Measurements from ENCODE around the gene CCT8. TPM values are rescaled to one million over a fixed set of nuclear protein-coding genes. Genes with fewer than 3 reads are reported as not detected.

Gene CCT8
- total and polyA plus RNA-seq, 2 experiments from 2014 or later = 304 to 329 TPM

DNA sequence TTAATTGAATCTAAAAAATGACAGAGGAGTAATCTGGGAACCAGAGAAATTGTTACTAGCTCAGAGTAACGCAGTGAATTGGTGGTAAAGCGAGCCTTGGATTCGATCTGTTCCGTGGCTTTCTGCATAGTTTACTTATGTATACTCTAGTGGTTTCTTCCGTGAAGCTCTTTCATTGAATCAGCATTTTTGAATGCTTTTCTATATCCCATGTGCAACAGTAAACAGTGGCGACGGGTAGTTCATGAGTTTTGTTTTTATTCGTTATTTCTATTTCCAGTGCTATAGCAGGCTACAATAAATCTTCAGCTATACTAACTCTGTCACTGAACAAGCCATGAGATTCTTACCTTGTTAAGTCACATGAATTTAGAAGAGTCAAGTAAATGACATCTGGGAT is 42.5 kb upstream of the CCT8 start:
- no peak overlapping the region for H3K27ac Mint-ChIP-seq
- TF ChIP-seq ETS1 (IDR thresholded peaks at IDR 0.05) (no peak), POLR2AphosphoS5 (IDR thresholded peaks at IDR 0.05; ENCODE audit: low read depth) (no peak), ZNF114 (CRISPR knock-in tag; IDR thresholded peaks at IDR 0.05) (no peak), CREB1 (CRISPR knock-in tag; IDR thresholded peaks at IDR 0.05; ENCODE audit: low read depth) (no peak), EZH2 (IDR thresholded peaks at IDR 0.05; ENCODE audit: low read depth, unreplicated experiment) (no peak), EZH2phosphoT487 (IDR thresholded peaks at IDR 0.05; ENCODE audit: unreplicated experiment) (no peak), STAT1 (IDR thresholded peaks at IDR 0.05; ENCODE audit: unreplicated experiment) (no peak), NANOG (IDR thresholded peaks at IDR 0.05; ENCODE audit: borderline replicate concordance) (no peak), REST (IDR thresholded peaks at IDR 0.05; ENCODE audit: unreplicated experiment) (no peak), ZNF462 (CRISPR knock-in tag; IDR thresholded peaks at IDR 0.05) (no peak), ZNF331 (CRISPR knock-in tag; IDR thresholded peaks at IDR 0.05; ENCODE audit: low read depth) (no peak), JUNB (IDR thresholded peaks at IDR 0.05; ENCODE audit: unreplicated experiment) (no peak)
- TF ChIP-seq, protein P1, sequence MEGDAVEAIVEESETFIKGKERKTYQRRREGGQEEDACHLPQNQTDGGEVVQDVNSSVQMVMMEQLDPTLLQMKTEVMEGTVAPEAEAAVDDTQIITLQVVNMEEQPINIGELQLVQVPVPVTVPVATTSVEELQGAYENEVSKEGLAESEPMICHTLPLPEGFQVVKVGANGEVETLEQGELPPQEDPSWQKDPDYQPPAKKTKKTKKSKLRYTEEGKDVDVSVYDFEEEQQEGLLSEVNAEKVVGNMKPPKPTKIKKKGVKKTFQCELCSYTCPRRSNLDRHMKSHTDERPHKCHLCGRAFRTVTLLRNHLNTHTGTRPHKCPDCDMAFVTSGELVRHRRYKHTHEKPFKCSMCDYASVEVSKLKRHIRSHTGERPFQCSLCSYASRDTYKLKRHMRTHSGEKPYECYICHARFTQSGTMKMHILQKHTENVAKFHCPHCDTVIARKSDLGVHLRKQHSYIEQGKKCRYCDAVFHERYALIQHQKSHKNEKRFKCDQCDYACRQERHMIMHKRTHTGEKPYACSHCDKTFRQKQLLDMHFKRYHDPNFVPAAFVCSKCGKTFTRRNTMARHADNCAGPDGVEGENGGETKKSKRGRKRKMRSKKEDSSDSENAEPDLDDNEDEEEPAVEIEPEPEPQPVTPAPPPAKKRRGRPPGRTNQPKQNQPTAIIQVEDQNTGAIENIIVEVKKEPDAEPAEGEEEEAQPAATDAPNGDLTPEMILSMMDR (conservative IDR thresholded peaks at IDR 0.05; ENCODE audit: low read depth in 2 of 2) = no peak
- no peak overlapping the region for H3K4me2 ChIP-seq

More for the DNA sequence above, 42.5 kb upstream of the CCT8 start:
- H3K4me3 ChIP-seq = no peak overlapping the region
- H3K27me3 ChIP-seq (ENCODE audit: insufficient read depth) = no peaks in the 10 kb centered on the region
- no peak for ATAC-seq
- no peaks in the 10 kb centered on the region for H3K36me3 ChIP-seq (ENCODE audit: insufficient read depth)
- Mint-ChIP-seq H3K4me3 (no peak overlapping the region), H3K4me1 (peaks cover 17% of the 10 kb centered on the region), H3K36me3 (ENCODE audit: low read depth) (no peaks in the 10 kb centered on the region), H3K9me3 (no peaks in the 10 kb centered on the region), H3K27me3 (ENCODE audit: insufficient read depth, low read depth, poor library complexity) (peaks cover 6% of the 10 kb centered on the region)
- peaks cover 9% of the 10 kb centered on the region for H3K4me1 ChIP-seq (ENCODE audit: insufficient read depth)
- no peak overlapping the region for H2AFZ ChIP-seq
- no peak overlapping the region for H3K27ac ChIP-seq (ENCODE audit: low read depth)
- 0 out of 2 replicates have a peak, but pooled peaks cover 3% of the 10 kb centered on the region for H3K9me2 ChIP-seq (ENCODE audit: insufficient read depth)
- H4K20me1 ChIP-seq (replicated peaks; ENCODE audit: insufficient read depth) = no peaks in the 10 kb centered on the region
- no peaks in the 10 kb centered on the region for H3F3A ChIP-seq (replicated peaks; ENCODE audit: low read depth)
- H3K79me2 ChIP-seq (replicated peaks; ENCODE audit: insufficient read depth) = no peaks in the 10 kb centered on the region
- DNase-seq (ENCODE audit: low spot score) = no peak
